ENCODE measurements around the gene GATAD2A.

The GATAD2A gene

DNA sequence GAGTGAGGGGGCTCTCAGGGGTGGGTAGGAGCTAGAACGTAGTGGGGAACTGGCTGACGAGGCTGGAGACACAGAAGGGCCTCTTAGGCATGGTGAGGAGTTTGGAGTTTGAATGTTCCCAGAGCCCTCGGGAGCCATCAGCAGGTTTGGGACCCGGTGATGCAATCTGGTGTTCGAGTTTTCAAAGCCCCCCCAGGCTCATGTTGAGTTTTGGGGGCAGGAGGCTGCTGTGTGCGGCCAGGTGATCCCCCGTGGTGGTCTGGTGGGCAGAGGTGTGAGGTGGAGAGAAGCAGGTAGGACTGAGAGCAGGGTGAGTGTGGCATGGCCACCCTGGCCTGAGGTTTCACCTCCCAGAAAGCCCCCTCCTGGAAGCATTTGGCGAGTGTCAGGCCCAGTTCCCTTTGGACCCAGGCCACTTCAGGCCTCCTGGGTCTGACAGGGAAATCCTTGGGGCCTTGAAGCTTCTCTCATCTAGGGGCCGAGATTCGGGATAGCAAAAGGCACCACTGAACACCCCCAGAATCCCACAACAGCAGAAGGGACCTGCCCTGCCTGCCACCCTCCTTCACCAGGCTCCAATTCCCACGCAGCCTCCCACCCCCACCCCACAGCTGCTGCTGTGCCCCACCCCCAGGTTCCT is 124.4 kb downstream of the GATAD2A start:
- Histone ChIP-seq H3K27ac (ENCODE audit: low read depth, low read length) (no peak overlapping the region), H3K4me1 (ENCODE audit: insufficient read depth, low read length) (peaks cover 14% of the 10 kb centered on the region), H3K9ac (ENCODE audit: low read length) (no peak overlapping the region), H3K36me3 (ENCODE audit: insufficient read depth, low read length) (peaks cover 18% of the 10 kb centered on the region), H3K9me3 (ENCODE audit: low read length) (no peaks in the 10 kb centered on the region), H3K4me3 (ENCODE audit: low read depth in 1 of 2, low read length in 2 of 2) (no peak overlapping the region), H3K27me3 (ENCODE audit: control insufficient read depth in 1 of 2, insufficient read depth in 2 of 2, low read length in 2 of 2) (no peaks in the 10 kb centered on the region)

DNA sequence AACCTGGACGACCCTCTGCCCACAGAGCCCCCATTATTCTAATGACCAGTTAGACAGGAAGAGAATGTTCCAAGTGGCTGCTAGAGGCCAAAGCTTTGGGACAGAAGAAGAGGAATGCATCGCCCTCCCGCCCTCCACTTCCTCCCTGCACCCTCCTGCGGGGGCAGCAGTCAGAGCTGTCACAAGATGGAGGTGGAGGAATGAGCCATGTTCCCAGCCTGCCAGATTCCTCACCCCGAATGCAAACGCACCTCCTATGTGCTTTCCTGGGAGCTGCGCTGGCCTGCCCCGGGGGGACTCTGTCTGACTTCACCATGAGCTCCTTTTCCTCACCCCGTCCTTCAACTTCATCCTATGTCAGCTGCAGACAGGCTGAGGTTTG is 124.9 kb downstream of the GATAD2A start:
- Histone ChIP-seq H3K9me3 (ENCODE audit: low read length) (no peaks in the 10 kb centered on the region), H3K27me3 (ENCODE audit: control insufficient read depth in 1 of 2, insufficient read depth in 2 of 2, low read length in 2 of 2) (no peaks in the 10 kb centered on the region), H3K9ac (ENCODE audit: low read length) (no peak overlapping the region), H3K36me3 (ENCODE audit: insufficient read depth, low read length) (peaks cover 18% of the 10 kb centered on the region), H3K27ac (ENCODE audit: low read depth, low read length) (no peak overlapping the region), H3K4me1 (ENCODE audit: insufficient read depth, low read length) (peaks cover 14% of the 10 kb centered on the region), H3K4me3 (ENCODE audit: low read depth in 1 of 2, low read length in 2 of 2) (no peak overlapping the region)

DNA sequence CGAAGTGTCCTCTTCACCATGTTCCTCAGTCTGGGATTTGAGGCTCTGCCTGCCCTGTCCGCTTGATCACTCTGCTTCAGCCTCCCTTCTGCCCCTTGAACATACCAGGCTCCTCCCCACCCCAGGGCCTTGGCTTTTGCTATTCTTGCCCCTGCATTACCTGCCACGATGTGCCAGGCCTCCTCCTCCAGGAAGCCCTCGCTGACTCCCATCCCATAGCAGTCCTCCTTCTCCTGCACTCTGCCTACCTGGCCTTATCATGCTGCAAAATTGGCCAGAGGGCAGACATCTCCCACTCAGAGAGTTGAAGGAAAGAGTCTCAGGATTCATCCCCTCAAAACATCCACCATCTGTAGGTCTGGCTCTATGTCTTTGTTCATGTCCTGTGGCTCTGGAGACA is 125.4 kb downstream of the GATAD2A start:
- Histone ChIP-seq H3K36me3 (ENCODE audit: insufficient read depth, low read length) (peaks cover 18% of the 10 kb centered on the region), H3K27me3 (ENCODE audit: control insufficient read depth in 1 of 2, insufficient read depth in 2 of 2, low read length in 2 of 2) (no peaks in the 10 kb centered on the region), H3K4me1 (ENCODE audit: insufficient read depth, low read length) (peaks cover 14% of the 10 kb centered on the region), H3K9me3 (ENCODE audit: low read length) (no peaks in the 10 kb centered on the region), H3K27ac (ENCODE audit: low read depth, low read length) (no peak overlapping the region), H3K4me3 (ENCODE audit: low read depth in 1 of 2, low read length in 2 of 2) (no peak overlapping the region), H3K9ac (ENCODE audit: low read length) (no peak overlapping the region)

DNA sequence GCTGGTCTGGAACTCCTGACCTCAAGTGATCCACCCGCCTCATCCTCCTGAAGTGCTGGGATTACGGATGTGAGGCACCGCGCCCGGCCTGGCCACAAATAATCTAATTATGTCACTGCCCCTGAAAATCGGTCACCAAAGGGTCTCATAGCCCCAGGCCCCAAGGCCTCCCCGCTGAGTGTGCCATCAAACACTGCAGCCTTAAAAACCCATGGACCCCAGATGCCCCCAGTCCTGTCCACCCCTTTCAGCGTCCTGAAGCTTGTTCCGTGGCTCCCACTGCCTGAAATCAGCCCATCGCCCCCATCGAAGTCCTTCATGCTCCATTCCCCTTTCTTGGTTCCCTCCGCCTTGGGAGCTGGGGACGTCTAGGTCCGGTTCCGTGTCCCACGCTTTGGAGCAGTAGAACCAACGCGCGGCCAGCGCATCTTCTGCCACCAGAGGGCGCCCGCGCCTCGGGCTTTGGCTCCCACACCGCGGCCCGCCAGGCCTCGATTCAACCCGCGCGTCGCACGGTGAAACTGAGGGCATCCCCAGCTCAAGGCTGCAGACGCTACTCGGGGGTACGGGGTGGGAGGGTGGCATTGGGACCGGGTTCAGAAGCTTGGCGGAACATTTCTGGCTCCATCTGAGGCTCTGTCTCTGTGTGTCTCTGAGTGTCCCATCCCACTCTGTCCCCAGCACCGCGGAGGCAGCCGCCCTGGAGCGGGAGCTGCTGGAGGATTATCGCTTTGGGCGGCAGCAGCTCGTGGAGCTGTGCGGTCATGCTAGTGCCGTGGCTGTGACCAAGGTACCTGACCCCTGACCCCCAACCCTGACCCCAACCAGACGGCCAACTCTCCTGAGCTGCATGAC is 126.7 kb downstream of the GATAD2A start:
- Histone ChIP-seq H3K27me3 (ENCODE audit: control insufficient read depth in 1 of 2, insufficient read depth in 2 of 2, low read length in 2 of 2) (peaks cover 0 to under 1% of the 10 kb centered on the region in 2 donors), H3K9ac (ENCODE audit: low read length) (no peak overlapping the region), H3K4me3 (ENCODE audit: low read depth in 1 of 2, low read length in 2 of 2) (no peak overlapping the region), H3K4me1 (ENCODE audit: insufficient read depth, low read length) (peaks cover 14% of the 10 kb centered on the region), H3K9me3 (ENCODE audit: low read length) (no peaks in the 10 kb centered on the region), H3K36me3 (ENCODE audit: insufficient read depth, low read length) (peaks cover 12% of the 10 kb centered on the region), H3K27ac (ENCODE audit: low read depth, low read length) (no peak overlapping the region)

DNA sequence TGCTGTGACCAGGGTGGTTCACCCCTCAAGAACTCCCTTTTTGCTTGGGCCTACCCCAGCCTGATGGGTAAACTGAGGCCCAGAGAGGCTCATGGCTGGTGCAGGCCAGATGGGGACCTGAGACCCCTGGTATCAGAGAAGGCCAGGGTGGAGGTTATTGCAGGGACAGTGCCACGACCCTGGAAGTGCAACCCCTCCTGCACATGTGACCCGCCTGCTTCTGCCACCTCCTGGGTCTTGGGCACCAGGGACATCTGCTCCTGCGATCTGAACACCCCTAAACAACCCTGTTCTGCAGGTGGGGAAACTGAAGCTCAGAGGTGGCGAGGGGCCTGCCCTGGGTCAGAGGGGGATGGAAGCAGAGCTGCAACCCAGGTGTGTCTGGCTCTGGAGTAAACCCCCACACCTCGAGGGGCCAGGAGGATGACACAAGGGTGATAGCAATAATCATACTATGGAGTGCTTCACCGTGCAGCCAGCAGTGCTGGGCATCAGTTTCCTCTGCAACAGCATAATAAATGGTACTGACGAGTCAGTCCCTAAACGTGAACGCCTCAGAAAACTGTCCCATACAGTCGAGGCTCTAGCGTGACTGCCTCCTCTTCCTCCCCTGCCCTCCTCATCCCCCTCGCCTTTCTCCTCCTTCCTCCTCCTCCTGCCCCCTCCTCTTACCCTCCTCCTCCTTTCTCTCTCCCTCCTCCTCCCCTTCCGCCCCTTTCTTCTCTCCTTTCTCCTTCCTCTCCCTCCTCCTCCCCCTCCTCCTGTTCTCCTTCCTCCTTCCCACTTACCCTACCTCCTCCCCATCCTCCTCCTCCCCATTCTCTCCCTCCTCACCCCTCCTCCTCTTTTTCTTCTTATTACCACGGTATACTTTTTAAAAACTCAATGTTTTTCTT is 127.6 kb downstream of the GATAD2A start:
- peaks cover 5 to 9% of the 10 kb centered on the region in 2 donors for H3K27me3 ChIP-seq (ENCODE audit: control insufficient read depth in 1 of 2, insufficient read depth in 2 of 2, low read length in 2 of 2)
- H3K4me1 ChIP-seq (ENCODE audit: insufficient read depth, low read length) = peaks cover 19% of the 10 kb centered on the region
- H3K9me3 ChIP-seq (ENCODE audit: low read length) = no peaks in the 10 kb centered on the region
- H3K36me3 ChIP-seq (ENCODE audit: insufficient read depth, low read length) = peaks cover 4% of the 10 kb centered on the region
- H3K27ac ChIP-seq (ENCODE audit: low read depth, low read length) = no peak overlapping the region
- no peak overlapping the region for H3K4me3 ChIP-seq (ENCODE audit: low read depth in 1 of 2, low read length in 2 of 2)
- no peak overlapping the region for H3K9ac ChIP-seq (ENCODE audit: low read length)

DNA sequence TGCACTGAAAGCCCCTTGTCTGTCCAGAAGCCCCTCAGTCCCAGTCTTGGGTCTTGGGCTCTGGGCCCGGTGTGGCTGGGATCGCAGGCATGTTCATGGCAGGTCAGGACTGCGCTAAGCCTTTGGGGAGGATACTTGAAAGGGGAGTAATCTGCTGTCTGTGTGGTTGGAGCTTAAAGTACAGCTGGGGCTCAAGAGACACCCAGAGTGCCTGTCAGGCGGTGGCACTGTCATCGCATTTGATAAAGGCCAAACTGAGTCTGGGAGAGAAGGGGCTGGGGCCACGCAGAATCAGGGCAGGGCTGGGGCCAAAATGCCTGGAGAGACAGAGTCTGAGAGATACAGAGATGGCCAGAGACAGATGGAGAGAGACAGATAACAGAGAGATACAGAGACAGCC is 128.4 kb downstream of the GATAD2A start:
- Histone ChIP-seq H3K27ac (ENCODE audit: low read depth, low read length) (no peak overlapping the region), H3K27me3 (ENCODE audit: control insufficient read depth in 1 of 2, insufficient read depth in 2 of 2, low read length in 2 of 2) (peaks cover 5 to 17% of the 10 kb centered on the region in 2 donors), H3K4me3 (ENCODE audit: low read depth in 1 of 2, low read length in 2 of 2) (no peak overlapping the region), H3K4me1 (ENCODE audit: insufficient read depth, low read length) (peaks cover 27% of the 10 kb centered on the region), H3K36me3 (ENCODE audit: insufficient read depth, low read length) (no peaks in the 10 kb centered on the region), H3K9me3 (ENCODE audit: low read length) (no peaks in the 10 kb centered on the region), H3K9ac (ENCODE audit: low read length) (no peak overlapping the region)

DNA sequence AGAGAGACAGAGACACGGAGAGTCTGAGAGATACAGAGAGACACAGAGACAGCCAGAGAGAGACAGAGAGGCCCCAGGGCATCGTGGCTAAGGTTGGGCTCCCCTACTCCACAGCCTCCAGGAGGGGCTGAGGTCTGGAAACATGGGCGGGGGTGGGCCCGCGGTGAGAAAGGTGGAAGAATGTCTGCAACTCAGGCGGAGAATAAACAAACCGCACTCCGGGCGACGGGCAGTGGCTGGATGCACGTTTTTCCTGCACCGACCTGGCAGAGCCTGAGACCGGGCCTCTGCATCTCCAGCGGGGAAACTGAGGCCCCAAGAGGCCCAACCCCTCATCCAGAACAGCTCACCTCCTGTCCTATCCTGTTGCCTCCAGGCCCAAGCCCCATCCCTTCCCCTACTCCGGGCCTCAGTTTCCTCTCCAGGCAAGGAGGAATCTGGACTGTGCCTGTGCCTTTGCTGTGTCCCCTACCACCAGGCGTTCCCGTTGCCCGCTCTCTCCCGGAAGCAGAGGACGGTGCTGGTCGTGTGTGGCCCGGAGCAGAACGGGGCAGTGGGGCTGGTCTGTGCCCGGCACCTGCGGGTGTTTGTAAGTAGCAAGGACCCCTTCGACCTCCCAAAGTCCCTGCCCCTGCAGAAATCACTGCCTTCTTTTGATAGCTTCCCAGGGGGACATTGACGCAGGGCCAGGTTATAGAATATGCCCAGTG is 129.2 kb downstream of the GATAD2A start:
- no peak overlapping the region for H3K4me3 ChIP-seq (ENCODE audit: low read depth in 1 of 2, low read length in 2 of 2)
- peaks cover 5 to 26% of the 10 kb centered on the region in 2 donors for H3K27me3 ChIP-seq (ENCODE audit: control insufficient read depth in 1 of 2, insufficient read depth in 2 of 2, low read length in 2 of 2)
- no peaks in the 10 kb centered on the region for H3K36me3 ChIP-seq (ENCODE audit: insufficient read depth, low read length)
- no peak overlapping the region for H3K9ac ChIP-seq (ENCODE audit: low read length)
- no peak overlapping the region for H3K27ac ChIP-seq (ENCODE audit: low read depth, low read length)
- no peaks in the 10 kb centered on the region for H3K9me3 ChIP-seq (ENCODE audit: low read length)
- peaks cover 23% of the 10 kb centered on the region for H3K4me1 ChIP-seq (ENCODE audit: insufficient read depth, low read length)

DNA sequence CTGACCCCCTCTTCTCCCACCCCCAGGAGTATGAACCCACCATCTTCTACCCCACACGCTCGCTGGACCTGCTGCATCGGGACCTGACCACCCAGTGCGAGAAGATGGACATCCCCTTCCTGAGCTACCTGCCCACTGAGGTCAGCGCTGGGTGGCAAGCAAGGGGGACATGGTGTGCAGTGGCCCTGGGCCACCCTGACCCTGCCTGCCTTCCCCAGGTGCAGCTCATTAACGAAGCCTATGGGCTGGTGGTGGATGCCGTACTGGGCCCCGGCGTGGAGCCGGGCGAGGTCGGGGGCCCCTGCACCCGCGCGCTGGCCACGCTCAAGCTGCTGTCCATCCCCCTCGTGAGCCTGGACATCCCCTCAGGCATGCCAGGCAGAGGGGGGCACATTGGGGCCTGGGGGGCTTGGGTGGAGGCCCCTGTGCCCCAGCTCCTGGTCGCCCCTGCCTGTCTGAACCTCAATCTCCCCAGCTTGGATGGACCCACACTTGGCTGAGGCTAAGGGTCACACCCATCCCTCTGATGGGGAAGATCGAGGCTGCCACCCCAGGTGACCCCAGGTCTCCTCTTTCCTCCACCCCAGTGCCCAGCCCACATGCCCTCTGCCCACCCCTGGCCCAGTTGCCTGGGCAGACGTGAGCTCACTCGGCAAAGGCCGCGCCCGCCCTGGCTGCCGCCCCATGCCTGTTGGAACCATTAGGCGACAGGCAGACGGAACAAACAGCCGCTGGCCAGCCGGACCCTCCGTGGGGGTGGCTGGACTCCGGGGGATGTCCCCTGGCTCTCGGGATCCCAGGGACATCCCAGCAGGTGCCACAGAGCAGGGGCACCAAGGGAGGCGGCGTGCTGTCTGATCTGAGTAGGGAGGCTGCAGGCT is 130.1 kb downstream of the GATAD2A start:
- no peak overlapping the region for H3K9ac ChIP-seq (ENCODE audit: low read length)
- H3K4me3 ChIP-seq (ENCODE audit: low read depth in 1 of 2, low read length in 2 of 2) = no peak overlapping the region
- H3K36me3 ChIP-seq (ENCODE audit: insufficient read depth, low read length) = no peaks in the 10 kb centered on the region
- H3K4me1 ChIP-seq (ENCODE audit: insufficient read depth, low read length) = peaks cover 24% of the 10 kb centered on the region
- H3K27me3 ChIP-seq (ENCODE audit: control insufficient read depth in 1 of 2, insufficient read depth in 2 of 2, low read length in 2 of 2) = peaks cover 5 to 34% of the 10 kb centered on the region in 2 donors
- no peaks in the 10 kb centered on the region for H3K9me3 ChIP-seq (ENCODE audit: low read length)
- H3K27ac ChIP-seq (ENCODE audit: low read depth, low read length) = no peak overlapping the region

DNA sequence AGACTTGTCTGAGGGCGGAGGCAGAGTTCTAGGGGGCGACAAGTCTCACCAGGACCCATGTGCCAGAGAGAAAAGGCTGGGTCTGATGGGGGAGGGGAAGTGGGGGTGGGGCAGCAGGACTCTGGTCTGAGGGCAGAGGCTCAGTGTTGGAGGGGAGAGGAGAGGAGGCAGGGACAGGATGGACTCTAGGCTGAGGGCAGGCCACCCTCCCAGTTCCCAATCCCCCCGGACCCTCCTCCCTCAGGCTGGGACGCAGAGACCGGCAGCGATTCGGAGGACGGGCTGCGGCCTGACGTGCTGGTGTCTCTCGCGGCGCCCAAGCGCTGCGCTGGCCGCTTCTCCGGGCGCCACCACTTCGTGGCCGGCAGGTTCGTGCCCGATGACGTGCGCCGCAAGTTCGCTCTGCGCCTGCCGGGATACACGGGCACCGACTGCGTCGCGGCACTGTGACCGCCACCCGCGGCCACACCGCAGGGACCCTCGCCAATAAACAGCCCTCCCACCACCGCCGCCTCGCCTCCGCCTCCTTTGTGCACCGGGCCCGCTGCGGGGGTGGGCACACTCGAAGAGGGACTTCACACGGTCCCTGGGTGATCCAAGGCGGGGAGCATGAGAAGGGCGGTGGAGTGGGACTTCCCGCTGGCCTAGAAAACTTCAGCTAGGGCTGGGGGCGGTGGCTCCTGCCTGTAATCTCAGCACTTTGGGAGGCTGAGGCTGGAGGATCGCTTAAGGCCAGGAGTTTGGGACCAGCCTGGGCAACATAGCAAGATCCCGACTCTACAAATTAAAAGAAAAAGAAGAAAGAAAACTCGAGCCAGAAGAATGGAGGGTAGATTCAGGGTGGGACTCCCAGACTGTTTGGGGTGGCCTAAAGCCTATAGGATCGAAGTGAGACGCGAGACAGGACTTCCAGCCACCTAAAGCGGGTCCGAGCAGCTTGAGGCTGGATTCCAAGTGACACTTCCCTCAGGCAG is 131.9 kb downstream of the GATAD2A start:
- Histone ChIP-seq H3K27ac (ENCODE audit: low read depth, low read length) (no peak overlapping the region), H3K9ac (ENCODE audit: low read length) (no peak overlapping the region), H3K9me3 (ENCODE audit: low read length) (no peaks in the 10 kb centered on the region), H3K36me3 (ENCODE audit: insufficient read depth, low read length) (no peaks in the 10 kb centered on the region), H3K4me3 (ENCODE audit: low read depth in 1 of 2, low read length in 2 of 2) (peak overlapping the region in 1 of 2 donors; percentile 8), H3K4me1 (ENCODE audit: insufficient read depth, low read length) (peaks cover 30% of the 10 kb centered on the region), H3K27me3 (ENCODE audit: control insufficient read depth in 1 of 2, insufficient read depth in 2 of 2, low read length in 2 of 2) (peaks cover 12 to 52% of the 10 kb centered on the region in 2 donors)
